ENCODE measurements around the gene TSPAN1. TPM values are rescaled to one million over a fixed set of nuclear protein-coding genes. Genes with fewer than 3 reads are reported as not detected.
A peak's percentile ranks its signal among the peaks of the same experiment; 100 is the strongest.

The TSPAN1 gene
- total RNA-seq, 2 donors from 2014 or later: 1.6 to 1.8 TPM

DNA sequence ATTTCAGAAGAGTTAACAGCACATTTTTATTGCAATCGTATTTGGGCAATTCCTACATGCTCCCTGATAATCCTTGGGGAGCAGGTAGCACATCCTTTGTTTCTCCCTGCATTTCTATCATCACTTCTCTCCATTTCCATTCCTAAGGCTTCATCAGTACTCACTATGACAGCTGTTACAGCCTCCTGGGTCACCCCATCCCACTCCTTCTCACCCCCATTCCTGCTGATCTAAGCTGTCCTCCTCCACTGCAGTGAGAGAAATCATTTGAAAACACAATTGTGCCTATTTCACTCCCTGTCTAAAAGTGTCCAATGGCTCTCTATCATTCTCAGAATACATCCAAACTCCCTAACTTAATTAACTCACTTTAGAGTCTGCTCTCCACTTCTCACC, 17.0 kb upstream of the TSPAN1 start:
- DNase-seq: no peak
- intact Hi-C loops (cut with DNase I): no loop called here
- ATAC-seq: no peak

- DNase-seq (no peak), ATAC-seq (no peak)
- intact Hi-C loops (cut with DNase I): no loop called here
Measured at GRCh38 chr1:46158312-46159281, 16.3 kb upstream of the TSPAN1 start.

- intact Hi-C loops (cut with DNase I): no loop called here
- ATAC-seq (no peak), DNase-seq (no peak)
Measured at GRCh38 chr1:46159516-46159915, 15.4 kb upstream of the TSPAN1 start.

GRCh38 chr1:46160212-46160611, 14.7 kb upstream of the TSPAN1 start:
- intact Hi-C loops (cut with DNase I): no loop called here
- ATAC-seq (no peak), DNase-seq (no peak)

DNA sequence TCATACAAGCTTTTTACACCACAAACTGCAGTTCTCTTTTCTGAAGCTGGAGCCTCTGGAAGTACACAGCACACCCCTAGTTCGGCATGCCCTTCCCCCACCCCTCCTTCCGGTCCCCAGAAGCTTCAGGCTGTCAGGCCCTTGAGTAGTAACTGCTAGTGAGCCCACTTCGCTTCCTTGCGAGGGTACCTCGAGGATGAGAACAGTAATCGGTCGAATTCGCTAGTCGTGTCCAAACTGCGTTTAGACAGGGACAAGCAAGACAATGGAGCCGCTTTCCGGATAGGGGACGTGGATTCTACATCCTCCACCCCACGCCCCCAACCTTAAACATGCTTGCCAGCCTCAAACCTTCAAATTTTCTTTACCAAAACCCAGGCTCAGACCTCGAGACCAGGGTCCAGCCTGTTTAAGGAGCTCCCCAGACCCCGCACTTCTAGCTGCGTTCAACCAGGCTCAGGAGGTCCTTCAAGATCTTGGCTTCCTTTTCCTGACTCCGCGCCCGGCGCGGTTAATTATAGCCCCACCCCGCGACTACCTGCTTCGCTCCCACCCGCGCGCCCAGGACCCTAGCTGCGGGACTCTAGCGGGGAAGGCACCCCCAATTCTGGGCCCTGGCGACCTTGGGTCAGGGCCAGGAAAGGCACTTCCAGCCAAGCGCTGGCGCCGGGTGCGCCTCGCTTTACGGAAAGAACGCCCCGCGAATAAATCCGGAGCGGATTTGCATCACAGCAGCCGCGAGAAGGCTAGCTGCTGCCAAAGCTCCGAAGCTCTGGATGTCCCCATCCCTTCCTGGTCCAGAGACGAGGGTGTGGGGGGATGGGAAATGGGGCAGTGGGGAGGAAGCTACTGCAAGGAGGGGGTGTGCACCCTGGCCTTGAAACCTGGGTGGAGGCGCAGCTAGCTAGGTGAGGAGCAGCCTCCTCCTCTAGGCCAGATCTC, 8.1 kb upstream of the TSPAN1 start:
- intact Hi-C loops (cut with DNase I): no loop called here
- DNase-seq: peak; percentile 86
- ATAC-seq: peak; percentile 66 to 79

- ATAC-seq (no peak), DNase-seq (no peak)
- intact Hi-C loops (cut with DNase I): no loop called here
Measured at GRCh38 chr1:46168477-46168876, 6.4 kb upstream of the TSPAN1 start.

DNA sequence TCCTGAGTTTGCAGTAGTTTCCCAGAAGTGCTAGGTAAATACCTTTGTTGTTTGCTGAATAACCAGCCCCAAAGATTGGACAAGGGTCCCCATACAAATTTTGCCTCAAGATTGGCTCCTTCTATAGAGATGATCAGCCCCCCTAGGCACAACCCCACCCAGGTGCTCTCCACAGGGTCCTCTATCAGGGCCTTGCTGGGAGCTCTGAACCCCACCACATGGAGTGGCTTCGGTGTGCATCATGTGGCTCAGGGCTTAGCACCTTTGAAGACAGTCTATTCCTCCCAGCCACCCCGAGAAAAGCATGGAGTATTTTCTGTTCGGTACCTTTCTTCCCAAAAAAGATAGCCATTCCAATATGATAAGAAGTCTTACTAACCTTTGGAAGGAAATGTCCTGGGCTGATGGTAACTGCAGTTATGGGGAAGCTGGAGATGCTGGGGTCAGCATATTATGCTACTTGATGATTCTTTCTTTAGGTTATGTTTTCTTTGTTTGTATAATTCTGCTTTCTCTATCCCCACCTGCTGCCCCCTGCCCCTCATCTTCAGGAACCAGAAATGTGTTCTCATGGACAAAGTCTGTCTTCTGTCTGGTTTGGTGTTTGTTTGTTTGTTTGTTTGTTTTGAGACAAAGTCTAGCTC, 5.0 kb upstream of the TSPAN1 start:
- DNase-seq: no peak
- intact Hi-C loops (cut with DNase I): loop anchor here (5.0 to 10.0 kb wide), 2 partner anchors 38 to 55 kb away; partner anchors contain the start of gene PIK3R3 (in 1 of the 2)
- ATAC-seq: no peak

DNA sequence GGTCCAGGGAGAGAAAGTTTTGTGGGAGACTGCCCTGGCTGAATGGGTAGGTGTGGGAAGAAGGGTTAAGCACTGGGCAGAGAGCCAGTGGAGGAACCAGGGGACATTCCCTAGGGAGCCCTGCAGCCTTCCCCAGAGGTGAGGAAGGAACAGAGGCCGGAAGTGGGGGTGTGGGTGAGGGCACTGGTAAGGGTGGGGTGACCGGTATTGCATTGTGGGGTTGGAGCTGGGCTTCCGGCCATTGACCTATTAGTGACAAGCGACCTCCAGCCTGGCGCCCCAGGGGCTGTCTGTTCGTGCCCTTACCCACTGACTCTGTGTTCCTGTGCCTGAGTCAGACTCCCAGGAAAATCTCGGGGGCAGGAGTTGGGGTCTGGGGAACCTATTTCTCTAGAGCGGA, 3.5 kb upstream of the TSPAN1 start:
- DNase-seq: peak; percentile 60
- ATAC-seq: peak in 1 of 2 donors; percentile 22
- intact Hi-C loops (cut with DNase I): loop anchor here (5.0 to 10.0 kb wide), 2 partner anchors 39 to 57 kb away; partner anchors contain the start of gene PIK3R3 (in 1 of the 2)

DNA sequence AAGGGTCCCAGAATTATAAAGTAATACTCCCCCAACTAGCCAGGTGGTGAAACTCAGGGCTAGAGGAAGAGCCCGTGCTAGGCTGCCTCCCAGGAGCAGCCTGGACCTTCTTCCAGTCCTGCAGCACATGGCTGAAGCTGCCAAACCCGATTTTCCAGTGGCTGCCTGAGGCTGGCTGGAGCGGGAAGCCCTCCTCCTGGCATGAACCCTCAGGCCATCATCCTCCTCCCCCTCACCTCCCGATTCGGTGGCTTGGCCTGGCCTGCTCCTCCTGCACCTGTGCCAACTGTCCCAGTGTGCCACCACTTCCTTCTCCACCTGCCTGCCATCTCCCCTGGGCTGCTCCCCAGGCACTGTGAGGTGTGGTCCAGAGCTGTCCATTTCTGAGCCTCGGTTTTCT, 3.0 kb upstream of the TSPAN1 start:
- intact Hi-C loops (cut with DNase I): loop anchor here (5.0 to 10.0 kb wide), 2 partner anchors 40 to 57 kb away; partner anchors contain the start of gene PIK3R3 (in 1 of the 2)
- DNase-seq (no peak), ATAC-seq (no peak)

DNA sequence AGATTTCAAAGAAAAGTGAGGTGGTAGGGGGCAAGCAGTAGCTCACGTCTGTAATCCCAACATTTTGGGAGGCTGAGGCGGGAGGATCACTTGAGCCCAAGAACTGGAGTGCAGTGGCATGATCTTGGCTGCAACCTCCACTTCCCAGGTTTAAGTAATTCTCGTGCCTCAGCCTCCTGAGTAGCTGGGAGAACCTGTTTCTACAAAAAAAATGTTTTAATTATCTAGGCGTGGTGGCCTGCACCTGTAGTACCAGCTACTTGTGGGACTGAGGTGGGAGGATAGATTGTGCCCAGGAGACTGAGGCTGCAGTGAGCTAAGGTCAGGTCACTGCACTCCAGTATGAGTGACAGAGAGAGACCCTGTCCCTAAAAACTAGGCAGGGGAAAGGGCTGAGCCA, 2.6 kb upstream of the TSPAN1 start:
- no peak for ATAC-seq
- intact Hi-C loops (cut with DNase I): loop anchor here (5.0 to 10.0 kb wide), 2 partner anchors 40 to 58 kb away; partner anchors contain the start of gene PIK3R3 (in 1 of the 2)
- no peak for DNase-seq

- intact Hi-C loops (cut with DNase I): loop anchor here (5.0 to 10.0 kb wide), 2 partner anchors 41 to 59 kb away; partner anchors contain the start of gene PIK3R3 (in 1 of the 2)
- ATAC-seq (peak; percentile 45 to 49), DNase-seq (no peak)
Measured at GRCh38 chr1:46173361-46173856, 1.5 kb upstream of the TSPAN1 start.

- DNase-seq: no peak
- intact Hi-C loops (cut with DNase I): loop anchor here in 1 of 2 donors (5.0 to 10.0 kb wide), 3 partner anchors 43 to 138 kb away; partner anchors contain the start of gene PIK3R3
- ATAC-seq: no peak
Measured at GRCh38 chr1:46175243-46175642, 356 bp downstream of the TSPAN1 start.

DNA sequence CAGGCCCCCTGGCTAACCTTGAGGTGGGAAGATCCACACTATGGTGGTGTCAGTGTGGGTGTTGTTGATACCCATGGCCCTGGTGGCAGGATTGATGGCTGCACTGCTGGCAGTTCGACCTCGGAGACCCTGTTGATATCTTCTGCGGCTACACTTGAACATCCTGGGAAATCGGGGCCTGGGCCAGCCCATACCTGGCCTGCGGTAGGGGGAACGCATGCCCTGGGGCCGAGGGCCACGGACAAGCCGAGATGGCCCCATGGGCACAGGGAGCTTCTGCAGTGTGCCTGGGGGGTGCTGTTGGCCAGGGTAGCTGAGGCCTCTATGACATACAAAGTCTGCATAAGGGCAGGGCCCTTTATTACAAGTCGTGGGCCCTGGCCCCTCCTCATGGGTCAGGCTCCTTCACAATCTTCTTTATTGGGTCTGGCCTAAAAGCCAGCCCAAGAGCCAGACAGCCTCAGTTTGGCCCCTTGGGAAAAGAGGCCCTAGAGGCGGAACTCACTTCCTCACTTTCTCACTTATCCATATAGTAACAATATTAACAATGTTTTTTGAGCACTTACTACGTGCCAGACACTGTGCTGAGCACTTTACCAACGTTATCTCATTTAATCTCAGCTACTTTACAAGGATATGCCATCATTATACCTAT, 1.5 kb downstream of the TSPAN1 start, which contains the start of gene P3R3URF:
TSS of gene P3R3URF (minus strand) at position 278 of the 655 bp plus-strand sequence. CDS start at position 261, 17 bp downstream.
- intact Hi-C loops (cut with DNase I): loop anchor here in 1 of 2 donors (5.0 to 10.0 kb wide), 3 partner anchors 44 to 139 kb away; partner anchors contain the start of gene PIK3R3
- no peak for ATAC-seq
- DNase-seq: no peak

GRCh38 chr1:46179138-46180081, 4.5 kb downstream of the TSPAN1 start:
- peak; percentile 83 to 87 for ATAC-seq
- intact Hi-C loops (cut with DNase I): loop anchor here (1.0 to 10.0 kb wide), 4 partner anchors 47 to 142 kb away; partner anchors contain the start of gene PIK3R3 (in 1 of the 2)
- peak; percentile 82 for DNase-seq

DNA sequence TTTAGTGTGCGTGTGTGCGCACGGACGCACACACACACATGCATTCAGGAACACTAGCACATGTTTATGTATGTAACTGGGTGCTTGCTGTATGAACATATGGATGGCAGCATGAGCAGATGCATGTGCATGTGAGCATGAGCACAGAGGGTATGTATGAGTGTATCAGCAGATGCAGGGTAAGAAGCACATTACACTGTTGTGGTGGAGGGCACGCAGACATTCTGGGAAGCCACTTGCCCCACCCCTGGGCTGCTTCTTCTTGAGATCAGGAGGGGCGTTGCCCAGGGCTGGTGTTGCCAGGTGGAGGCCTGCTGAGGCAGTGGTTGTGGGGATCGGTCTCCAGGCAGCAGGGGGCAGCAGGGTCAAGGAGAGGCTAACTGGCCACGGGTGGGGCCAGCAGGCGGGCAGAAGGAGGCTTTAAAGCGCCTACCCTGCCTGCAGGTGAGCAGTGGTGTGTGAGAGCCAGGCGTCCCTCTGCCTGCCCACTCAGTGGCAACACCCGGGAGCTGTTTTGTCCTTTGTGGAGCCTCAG, 5.3 kb downstream of the TSPAN1 start:
- no peak for ATAC-seq
- intact Hi-C loops (cut with DNase I): no loop called here
- DNase-seq: no peak

Measured in left cardiac atrium (tissue), 4 donors.